GM18511 (cell line): ENCODE results near the gene ITLN2.
"Not testable (repeated sequence)": the region's sequence is repeated elsewhere in the genome, so short reads cannot be mapped to it uniquely, and the experiment has no call there.

Experiments used
- ATAC-seq: cut with Tn5 transposase; IDR thresholded peaks from one replicate; pipeline ENCODE4 v1.9.1; 2021; ENCODE audit warnings: mild to moderate bottlenecking, moderate library complexity; ENCODE audit not compliant: unreplicated experiment

The ITLN2 gene

DNA sequence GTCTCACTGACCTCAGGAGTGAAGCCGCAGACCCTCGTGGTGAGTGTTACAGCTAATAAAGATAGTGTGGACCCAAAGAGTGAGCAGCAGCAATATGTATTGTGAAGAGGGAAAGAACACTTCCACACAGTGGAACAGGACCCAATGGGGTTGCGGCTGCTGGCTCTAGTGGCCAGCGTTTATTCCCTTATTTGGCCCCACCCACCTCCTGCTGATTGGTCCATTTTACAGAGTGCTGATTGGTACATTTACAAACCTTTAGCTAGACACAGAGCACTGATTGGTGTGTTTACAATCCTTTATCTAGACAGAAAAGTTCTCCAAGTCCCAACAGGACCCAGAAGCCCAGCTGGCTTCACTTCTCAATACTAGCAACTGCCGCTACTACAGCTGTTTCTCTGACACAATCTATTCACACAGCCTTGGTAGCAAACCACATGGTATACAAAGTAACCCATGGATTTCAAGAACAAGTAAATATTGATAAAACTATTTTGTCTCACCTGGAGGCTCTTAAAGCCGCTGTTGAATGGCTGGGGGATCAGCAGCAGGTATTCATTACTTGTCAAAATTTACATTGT is 44.3 kb downstream of the ITLN2 start:
- no peak for ATAC-seq

DNA sequence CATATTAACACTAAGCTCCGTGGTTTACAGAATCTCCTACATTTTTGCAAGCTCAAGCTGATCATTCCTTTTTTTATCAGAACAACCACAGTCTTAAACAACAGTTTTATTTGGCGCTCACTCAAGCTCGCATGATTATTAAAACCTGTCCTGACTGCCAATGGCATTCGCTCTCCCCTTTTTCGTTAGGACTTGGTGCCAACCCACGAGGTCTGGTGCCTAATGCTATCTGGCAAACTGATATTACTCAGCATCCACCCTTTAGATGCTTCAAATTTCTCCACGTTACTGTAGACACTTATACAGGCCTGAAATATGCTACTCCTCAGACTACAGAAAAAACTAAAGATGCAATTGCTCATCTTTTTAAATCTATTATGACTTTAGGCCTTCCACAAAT is 46.6 kb downstream of the ITLN2 start:
- no peak for ATAC-seq

DNA sequence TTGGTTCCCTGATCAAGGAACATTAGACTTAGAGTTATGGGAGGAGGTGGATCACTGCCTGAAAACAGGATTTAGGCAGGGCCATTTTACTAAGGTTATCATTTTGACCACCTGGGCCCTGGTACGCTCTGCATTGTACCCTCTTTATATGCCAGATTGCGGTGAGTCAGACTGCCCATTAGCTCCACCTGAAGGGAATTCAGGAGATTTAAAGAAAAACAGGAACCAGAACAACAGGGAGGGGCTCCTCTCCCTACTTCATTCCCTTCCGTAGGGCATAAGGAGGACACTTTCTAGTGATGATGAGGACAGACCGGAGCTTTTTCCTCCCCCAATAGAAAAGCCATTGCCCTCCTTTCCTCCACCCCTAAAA is 49.0 kb downstream of the ITLN2 start:
- ATAC-seq: no peak

DNA sequence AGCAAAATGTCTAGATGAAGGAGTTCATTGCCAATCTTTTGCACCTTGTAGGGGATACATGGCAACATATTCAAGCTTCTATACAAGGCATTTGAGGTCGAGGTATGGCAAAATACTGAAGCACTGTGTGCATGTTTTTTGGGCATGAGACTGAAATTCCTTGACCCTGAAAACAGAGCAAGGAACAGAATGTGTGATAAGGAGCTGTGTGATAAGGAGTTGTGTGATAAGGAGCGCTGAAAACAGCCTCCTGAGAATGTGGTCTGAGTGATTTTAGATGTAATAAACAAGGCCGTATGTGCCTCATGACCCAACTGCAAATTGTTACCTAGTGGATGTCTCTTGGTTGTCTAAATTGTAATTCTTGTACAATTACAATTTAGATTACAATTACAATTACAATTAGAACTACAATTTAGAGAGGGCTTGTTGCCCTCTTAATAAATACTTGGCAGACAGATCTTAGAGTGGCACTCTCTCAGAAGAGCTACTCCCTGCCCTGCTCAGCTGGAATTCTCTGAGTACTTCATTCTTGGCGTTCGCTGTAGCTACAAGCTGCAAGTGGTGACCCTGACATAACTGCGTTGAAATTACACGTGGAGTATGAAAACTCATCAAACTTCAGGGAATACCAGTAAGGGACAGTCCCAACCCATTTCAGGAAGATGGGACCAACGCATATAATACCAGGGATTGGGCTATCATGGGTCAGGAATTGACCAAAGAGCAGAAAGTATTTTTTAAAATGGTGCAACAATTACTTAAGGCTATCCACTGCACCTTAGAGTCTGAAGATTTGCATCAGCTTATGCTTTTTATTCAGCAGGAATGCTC is 49.6 kb downstream of the ITLN2 start:
- no peak for ATAC-seq

DNA sequence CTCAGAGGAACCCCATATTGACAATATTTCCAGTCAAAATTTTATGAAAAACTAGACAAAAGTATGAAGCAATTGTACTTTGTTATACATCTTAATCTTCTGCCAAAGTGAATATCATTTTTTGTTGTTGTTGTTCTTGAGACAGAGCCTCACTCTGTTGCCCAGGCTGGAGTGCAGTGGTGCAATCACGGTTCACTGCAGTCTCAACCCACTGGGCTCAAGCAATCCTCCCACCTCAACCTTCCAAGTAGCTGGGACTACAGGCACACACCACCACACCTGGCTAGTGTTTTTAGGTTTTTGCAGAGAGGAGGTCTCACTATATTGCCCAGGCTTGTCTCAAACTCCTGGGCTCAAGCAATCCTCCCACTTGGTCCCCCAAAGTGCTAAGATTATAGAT is 52.4 kb downstream of the ITLN2 start:
- ATAC-seq: not testable (repeated sequence)

DNA sequence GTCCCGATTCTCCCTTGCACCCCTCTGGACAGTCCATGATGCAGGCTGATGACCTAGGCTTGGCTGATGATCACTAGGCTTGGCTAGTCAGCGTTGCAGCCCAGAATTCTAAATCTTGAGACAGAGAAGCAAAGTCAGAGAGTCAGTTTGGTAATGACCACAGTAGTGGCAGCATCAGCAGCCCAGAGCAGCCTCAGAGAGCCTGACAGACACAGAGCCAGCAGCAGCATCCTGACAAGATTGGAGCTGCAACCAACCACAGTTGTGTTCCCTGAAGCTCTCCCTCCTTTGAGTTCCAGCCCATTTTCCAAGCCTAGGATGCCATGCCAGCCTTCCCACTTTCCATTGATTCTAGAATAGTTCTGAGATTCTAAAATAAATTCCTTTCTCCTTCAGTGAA is 52.8 kb downstream of the ITLN2 start:
- no peak for ATAC-seq

DNA sequence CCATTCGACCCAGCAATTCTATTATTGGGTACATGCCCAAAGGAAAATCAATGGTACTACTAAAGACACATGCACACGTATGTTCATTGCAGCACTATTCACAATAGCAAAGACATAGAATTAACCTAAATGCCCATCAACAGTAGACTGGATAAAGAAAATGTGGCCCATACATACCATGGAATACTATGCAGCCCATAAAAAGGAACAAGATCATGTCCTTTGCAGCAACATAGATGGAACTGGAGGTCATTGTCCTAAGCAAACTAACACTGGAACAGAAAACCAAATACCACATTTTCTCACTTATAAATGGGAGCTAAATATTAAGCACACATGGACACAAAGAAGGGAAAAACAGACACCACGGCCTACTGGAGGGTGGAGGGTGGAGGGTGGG is 53.9 kb downstream of the ITLN2 start:
- not testable (repeated sequence) for ATAC-seq
